H1 (cell line): ENCODE data around the gene GRIPAP1. TPM values are rescaled to one million over a fixed set of nuclear protein-coding genes. Genes with fewer than 3 reads are reported as not detected.

Experiments
- CTBP2 ChIP-seq: IDR thresholded peaks from 2 replicates; pipeline ENCODE4 v1.7.0; 2011; ENCODE audit warnings: borderline replicate concordance, mild to moderate bottlenecking, moderate library complexity, mixed read lengths, low read length; ENCODE audit not compliant: insufficient read depth, insufficient read length
- RAD21 ChIP-seq, 2 experiments: IDR thresholded peaks in 1 of 2; conservative IDR thresholded peaks in 1 of 2; 2 replicates each; pipeline ENCODE4 v1.6.1; 2011; ENCODE audit warnings: low read depth in 2 of 2, low read length in 2 of 2, improper control_type of control experiment in 1 of 2, inconsistent platforms in 1 of 2, mild to moderate bottlenecking in 1 of 2, moderate library complexity in 1 of 2
- RXRA ChIP-seq: IDR thresholded peaks from 2 replicates; pipeline ENCODE4 v1.6.1; 2011; ENCODE audit warnings: low read depth, mild to moderate bottlenecking, low read length, moderate library complexity; ENCODE audit not compliant: insufficient read depth
- SP2 ChIP-seq: IDR thresholded peaks from 2 replicates; pipeline ENCODE4 v1.6.1; 2012; ENCODE audit warnings: mild to moderate bottlenecking, low read length, inconsistent platforms
- polyA plus RNA-seq, 7 experiments: library from polyadenylated mRNA; depleted of rRNA in 3 of 7; stranded (reverse) in 5 of 7; unstranded in 2 of 7; fragments of >200 nt in 5 of 7; fragments of 200-250 nt in 2 of 7; gene quantifications; 1 replicate in 5 of 7; 2 replicates in 1 of 7; 4 replicates in 1 of 7; pipeline versions ENCODE4 v1.2.1 to v1.2.3, GENCODE V29; 2011 to 2013; ENCODE audit warnings: missing spikeins in 2 of 7, mixed read lengths in 2 of 7
- total RNA-seq: library from RNA; stranded (reverse); fragmentation: NEBNext Ultra II Directional; extraction: Animal tissue kit (Norgen Biotek cat#: 25700); gene quantifications from 2 replicates; pipeline ENCODE4 v1.2.1, GENCODE V29; 2021
- TF ChIP-seq, protein P1 (sequence below): fragments of 300-600 bp; sonication (generic); IDR thresholded peaks from 2 replicates; pipeline ENCODE4 v1.7.1; 2012; ENCODE audit warnings: low read length, moderate library complexity, mild to moderate bottlenecking, inconsistent platforms; ENCODE audit not compliant: insufficient replicate concordance
- TF ChIP-seq, protein P2 (sequence below), 3 experiments: IDR thresholded peaks; 1 replicate in 2 of 3; 2 replicates in 1 of 3; pipeline versions ENCODE4 v1.5.1 to v1.6.1; 2011; ENCODE audit warnings: low read length in 3 of 3, mild to moderate bottlenecking in 3 of 3, inconsistent platforms in 2 of 3, low read depth in 1 of 3, moderate library complexity in 1 of 3; ENCODE audit not compliant: insufficient read depth in 1 of 3; ENCODE audit errors: control extremely low read depth in 1 of 3

The GRIPAP1 gene
- total and polyA plus RNA-seq, 2 of the 8 experiments (the other 6 are each of a cell fraction or from before 2014, with no cell fraction given): 21.6 to 55.9 TPM

DNA sequence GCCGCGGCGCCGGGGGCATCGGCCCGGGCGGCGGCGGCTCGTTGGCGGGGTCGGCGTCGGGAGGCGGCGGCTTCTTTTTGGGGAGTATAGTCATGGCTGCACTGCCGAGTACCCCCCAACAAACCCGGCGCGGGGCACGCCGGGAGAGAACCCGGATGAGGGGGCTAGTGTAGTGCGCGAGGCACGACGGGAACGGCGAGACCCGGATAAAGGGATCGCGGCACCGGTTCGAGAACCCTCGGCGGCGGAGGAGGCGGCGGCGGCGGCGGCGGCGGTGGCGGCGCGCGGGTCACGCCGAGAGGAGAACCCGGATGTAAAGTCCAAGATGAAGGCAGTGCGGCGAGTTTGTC is 44.6 kb downstream of the GRIPAP1 start, which contains the start of gene OTUD5 (continued):
- TF ChIP-seq, protein P1, sequence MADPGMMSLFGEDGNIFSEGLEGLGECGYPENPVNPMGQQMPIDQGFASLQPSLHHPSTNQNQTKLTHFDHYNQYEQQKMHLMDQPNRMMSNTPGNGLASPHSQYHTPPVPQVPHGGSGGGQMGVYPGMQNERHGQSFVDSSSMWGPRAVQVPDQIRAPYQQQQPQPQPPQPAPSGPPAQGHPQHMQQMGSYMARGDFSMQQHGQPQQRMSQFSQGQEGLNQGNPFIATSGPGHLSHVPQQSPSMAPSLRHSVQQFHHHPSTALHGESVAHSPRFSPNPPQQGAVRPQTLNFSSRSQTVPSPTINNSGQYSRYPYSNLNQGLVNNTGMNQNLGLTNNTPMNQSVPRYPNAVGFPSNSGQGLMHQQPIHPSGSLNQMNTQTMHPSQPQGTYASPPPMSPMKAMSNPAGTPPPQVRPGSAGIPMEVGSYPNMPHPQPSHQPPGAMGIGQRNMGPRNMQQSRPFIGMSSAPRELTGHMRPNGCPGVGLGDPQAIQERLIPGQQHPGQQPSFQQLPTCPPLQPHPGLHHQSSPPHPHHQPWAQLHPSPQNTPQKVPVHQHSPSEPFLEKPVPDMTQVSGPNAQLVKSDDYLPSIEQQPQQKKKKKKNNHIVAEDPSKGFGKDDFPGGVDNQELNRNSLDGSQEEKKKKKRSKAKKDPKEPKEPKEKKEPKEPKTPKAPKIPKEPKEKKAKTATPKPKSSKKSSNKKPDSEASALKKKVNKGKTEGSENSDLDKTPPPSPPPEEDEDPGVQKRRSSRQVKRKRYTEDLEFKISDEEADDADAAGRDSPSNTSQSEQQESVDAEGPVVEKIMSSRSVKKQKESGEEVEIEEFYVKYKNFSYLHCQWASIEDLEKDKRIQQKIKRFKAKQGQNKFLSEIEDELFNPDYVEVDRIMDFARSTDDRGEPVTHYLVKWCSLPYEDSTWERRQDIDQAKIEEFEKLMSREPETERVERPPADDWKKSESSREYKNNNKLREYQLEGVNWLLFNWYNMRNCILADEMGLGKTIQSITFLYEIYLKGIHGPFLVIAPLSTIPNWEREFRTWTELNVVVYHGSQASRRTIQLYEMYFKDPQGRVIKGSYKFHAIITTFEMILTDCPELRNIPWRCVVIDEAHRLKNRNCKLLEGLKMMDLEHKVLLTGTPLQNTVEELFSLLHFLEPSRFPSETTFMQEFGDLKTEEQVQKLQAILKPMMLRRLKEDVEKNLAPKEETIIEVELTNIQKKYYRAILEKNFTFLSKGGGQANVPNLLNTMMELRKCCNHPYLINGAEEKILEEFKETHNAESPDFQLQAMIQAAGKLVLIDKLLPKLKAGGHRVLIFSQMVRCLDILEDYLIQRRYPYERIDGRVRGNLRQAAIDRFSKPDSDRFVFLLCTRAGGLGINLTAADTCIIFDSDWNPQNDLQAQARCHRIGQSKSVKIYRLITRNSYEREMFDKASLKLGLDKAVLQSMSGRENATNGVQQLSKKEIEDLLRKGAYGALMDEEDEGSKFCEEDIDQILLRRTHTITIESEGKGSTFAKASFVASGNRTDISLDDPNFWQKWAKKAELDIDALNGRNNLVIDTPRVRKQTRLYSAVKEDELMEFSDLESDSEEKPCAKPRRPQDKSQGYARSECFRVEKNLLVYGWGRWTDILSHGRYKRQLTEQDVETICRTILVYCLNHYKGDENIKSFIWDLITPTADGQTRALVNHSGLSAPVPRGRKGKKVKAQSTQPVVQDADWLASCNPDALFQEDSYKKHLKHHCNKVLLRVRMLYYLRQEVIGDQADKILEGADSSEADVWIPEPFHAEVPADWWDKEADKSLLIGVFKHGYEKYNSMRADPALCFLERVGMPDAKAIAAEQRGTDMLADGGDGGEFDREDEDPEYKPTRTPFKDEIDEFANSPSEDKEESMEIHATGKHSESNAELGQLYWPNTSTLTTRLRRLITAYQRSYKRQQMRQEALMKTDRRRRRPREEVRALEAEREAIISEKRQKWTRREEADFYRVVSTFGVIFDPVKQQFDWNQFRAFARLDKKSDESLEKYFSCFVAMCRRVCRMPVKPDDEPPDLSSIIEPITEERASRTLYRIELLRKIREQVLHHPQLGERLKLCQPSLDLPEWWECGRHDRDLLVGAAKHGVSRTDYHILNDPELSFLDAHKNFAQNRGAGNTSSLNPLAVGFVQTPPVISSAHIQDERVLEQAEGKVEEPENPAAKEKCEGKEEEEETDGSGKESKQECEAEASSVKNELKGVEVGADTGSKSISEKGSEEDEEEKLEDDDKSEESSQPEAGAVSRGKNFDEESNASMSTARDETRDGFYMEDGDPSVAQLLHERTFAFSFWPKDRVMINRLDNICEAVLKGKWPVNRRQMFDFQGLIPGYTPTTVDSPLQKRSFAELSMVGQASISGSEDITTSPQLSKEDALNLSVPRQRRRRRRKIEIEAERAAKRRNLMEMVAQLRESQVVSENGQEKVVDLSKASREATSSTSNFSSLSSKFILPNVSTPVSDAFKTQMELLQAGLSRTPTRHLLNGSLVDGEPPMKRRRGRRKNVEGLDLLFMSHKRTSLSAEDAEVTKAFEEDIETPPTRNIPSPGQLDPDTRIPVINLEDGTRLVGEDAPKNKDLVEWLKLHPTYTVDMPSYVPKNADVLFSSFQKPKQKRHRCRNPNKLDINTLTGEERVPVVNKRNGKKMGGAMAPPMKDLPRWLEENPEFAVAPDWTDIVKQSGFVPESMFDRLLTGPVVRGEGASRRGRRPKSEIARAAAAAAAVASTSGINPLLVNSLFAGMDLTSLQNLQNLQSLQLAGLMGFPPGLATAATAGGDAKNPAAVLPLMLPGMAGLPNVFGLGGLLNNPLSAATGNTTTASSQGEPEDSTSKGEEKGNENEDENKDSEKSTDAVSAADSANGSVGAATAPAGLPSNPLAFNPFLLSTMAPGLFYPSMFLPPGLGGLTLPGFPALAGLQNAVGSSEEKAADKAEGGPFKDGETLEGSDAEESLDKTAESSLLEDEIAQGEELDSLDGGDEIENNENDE: no peak
- TF ChIP-seq RAD21 (IDR thresholded peaks at IDR 0.05 in 1 of 2, conservative IDR thresholded peaks at IDR 0.05 in 1 of 2; ENCODE audit: low read depth in 2 of 2, low read length in 2 of 2): no peak
- TF ChIP-seq CTBP2: no peak
- no peak for TF ChIP-seq SP2
- TF ChIP-seq RXRA: no peak
- TF ChIP-seq, protein P2, sequence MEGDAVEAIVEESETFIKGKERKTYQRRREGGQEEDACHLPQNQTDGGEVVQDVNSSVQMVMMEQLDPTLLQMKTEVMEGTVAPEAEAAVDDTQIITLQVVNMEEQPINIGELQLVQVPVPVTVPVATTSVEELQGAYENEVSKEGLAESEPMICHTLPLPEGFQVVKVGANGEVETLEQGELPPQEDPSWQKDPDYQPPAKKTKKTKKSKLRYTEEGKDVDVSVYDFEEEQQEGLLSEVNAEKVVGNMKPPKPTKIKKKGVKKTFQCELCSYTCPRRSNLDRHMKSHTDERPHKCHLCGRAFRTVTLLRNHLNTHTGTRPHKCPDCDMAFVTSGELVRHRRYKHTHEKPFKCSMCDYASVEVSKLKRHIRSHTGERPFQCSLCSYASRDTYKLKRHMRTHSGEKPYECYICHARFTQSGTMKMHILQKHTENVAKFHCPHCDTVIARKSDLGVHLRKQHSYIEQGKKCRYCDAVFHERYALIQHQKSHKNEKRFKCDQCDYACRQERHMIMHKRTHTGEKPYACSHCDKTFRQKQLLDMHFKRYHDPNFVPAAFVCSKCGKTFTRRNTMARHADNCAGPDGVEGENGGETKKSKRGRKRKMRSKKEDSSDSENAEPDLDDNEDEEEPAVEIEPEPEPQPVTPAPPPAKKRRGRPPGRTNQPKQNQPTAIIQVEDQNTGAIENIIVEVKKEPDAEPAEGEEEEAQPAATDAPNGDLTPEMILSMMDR (IDR thresholded peaks at IDR 0.05; ENCODE audit: control extremely low read depth in 1 of 3, insufficient read depth in 1 of 3, low read depth in 1 of 3, low read length in 3 of 3): no peak
